C4-2B (cell line): ENCODE measurements around the gene C5AR1.
"Not testable (repeated sequence)": the region's sequence is repeated elsewhere in the genome, so short reads cannot be mapped to it uniquely, and the experiment has no call there.

Experiments
- H3K27ac ChIP-seq: fragments of 450-650 bp; 2 replicates; pipeline ENCODE4 v1.5.1; 2017
- ZFX ChIP-seq: fragments of 450-650 bp; IDR thresholded peaks from 2 replicates; pipeline ENCODE4 v1.6.1; 2017
- TF ChIP-seq, protein P1 (sequence below): fragments of 450-650 bp; conservative IDR thresholded peaks from 2 replicates; pipeline ENCODE4 v1.5.1; 2017; ENCODE audit warnings: mild to moderate bottlenecking

The C5AR1 gene

DNA sequence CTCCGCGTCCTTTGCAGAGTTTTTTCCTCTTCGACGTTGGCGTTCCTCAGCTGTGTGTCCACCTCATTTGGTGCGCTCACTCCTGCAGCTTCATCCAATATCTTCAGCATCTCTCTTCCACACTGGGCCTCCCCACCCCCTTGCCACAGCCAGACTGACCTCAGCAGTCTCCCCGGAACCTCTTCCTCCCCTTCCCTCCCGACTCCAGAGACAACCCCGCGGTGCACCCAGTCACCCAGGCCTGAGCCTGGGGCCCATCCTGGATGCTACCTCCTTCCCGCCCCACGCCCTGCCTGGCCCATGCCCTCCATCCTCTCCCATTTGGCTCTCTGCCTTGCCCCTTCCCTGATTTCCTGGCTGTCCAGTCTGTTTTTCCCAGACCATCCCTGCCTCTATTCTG lies 14.2 kb downstream of the C5AR1 start:
- TF ChIP-seq, protein P1, sequence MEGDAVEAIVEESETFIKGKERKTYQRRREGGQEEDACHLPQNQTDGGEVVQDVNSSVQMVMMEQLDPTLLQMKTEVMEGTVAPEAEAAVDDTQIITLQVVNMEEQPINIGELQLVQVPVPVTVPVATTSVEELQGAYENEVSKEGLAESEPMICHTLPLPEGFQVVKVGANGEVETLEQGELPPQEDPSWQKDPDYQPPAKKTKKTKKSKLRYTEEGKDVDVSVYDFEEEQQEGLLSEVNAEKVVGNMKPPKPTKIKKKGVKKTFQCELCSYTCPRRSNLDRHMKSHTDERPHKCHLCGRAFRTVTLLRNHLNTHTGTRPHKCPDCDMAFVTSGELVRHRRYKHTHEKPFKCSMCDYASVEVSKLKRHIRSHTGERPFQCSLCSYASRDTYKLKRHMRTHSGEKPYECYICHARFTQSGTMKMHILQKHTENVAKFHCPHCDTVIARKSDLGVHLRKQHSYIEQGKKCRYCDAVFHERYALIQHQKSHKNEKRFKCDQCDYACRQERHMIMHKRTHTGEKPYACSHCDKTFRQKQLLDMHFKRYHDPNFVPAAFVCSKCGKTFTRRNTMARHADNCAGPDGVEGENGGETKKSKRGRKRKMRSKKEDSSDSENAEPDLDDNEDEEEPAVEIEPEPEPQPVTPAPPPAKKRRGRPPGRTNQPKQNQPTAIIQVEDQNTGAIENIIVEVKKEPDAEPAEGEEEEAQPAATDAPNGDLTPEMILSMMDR: no peak
- no peak for TF ChIP-seq ZFX
- no peak overlapping the region for H3K27ac ChIP-seq

DNA sequence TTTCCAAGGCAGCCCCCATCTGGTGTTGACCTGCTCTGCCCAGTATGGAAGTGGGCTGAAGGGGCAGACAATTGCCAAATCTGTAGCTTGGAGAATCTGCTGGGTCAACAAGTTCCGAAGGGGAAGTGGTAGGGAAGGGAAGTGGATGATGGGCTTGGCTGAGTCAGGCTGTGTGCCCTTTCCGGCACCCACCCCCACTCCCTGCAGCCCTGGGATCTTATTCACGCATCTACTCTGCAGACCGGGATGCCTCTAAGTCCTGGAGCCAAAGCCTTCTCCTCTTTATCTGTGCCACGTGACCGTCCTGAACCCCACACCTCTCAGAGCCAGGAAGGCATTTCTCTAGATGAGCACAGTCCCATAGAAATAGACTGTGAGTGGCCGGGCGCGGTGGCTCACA lies 14.8 kb downstream of the C5AR1 start:
- TF ChIP-seq ZFX: no peak
- TF ChIP-seq, protein P1: no peak

GRCh38 chr19:47330466-47330869 lies 20.8 kb downstream of the C5AR1 start:
- H3K27ac ChIP-seq: no peak overlapping the region
- TF ChIP-seq, protein P1: no peak
- TF ChIP-seq ZFX: no peak

More for the DNA sequence above, 14.8 kb downstream of the C5AR1 start:
- H3K27ac ChIP-seq: no peak overlapping the region

GRCh38 chr19:47331490-47331889 lies 21.8 kb downstream of the C5AR1 start:
- H3K27ac ChIP-seq: no peak overlapping the region
- no peak for TF ChIP-seq ZFX
- TF ChIP-seq, protein P1: no peak

GRCh38 chr19:47331931-47332547 lies 22.4 kb downstream of the C5AR1 start, which contains the start of gene C5AR2:
C5AR2 (plus strand) TSS chr19:47332175; CDS start chr19:47340800, 8,625 bp downstream.
- no peak for TF ChIP-seq ZFX
- TF ChIP-seq, protein P1: no peak
- H3K27ac ChIP-seq: no peak within 1 kb of the TSS

GRCh38 chr19:47336765-47337718 lies 27.4 kb downstream of the C5AR1 start:
- H3K27ac ChIP-seq: not testable (repeated sequence)

GRCh38 chr19:47339196-47339880 lies 29.7 kb downstream of the C5AR1 start:
- H3K27ac ChIP-seq: no peak overlapping the region
- TF ChIP-seq, protein P1: no peak
- TF ChIP-seq ZFX: no peak
